ENCODE results near the gene UNC13B. TPM values are rescaled to one million over a fixed set of nuclear protein-coding genes. Genes with fewer than 3 reads are reported as not detected.

The UNC13B gene
- total and polyA plus RNA-seq, 9 of the 15 experiments (the other 6 are each of a cell fraction or from before 2014, with no cell fraction given) = 2.4 to 11.5 (median 8.6) TPM

GRCh38 chr9:35161713-35162604 lies at the start of gene UNC13B (continued):
- TF ChIP-seq JUND (IDR thresholded peaks at IDR 0.05; ENCODE audit: borderline replicate concordance, low read depth, low read length) = no peak
- no peak for TF ChIP-seq JUND (tag; IDR thresholded peaks at IDR 0.05; ENCODE audit: borderline replicate concordance, low read depth, low read length)
- peak in 1 of 2 experiments; percentile 52; a peak in 1 of 4 replicates for TF ChIP-seq NONO (IDR thresholded peaks at IDR 0.05; ENCODE audit: low read depth in 2 of 2, low read length in 1 of 2)
- TF ChIP-seq KDM2B (CRISPR knock-in tag; IDR thresholded peaks at IDR 0.05) = peak; percentile 85
- no peak for TF ChIP-seq YBX1 (IDR thresholded peaks at IDR 0.05)
- TF ChIP-seq TEAD1 (CRISPR knock-in tag; IDR thresholded peaks at IDR 0.05) = peak in 1 of 2 experiments; percentile 32; a peak in 1 of 4 replicates
- TF ChIP-seq ZNF639 (CRISPR knock-in tag; conservative IDR thresholded peaks at IDR 0.05 in 1 of 2, IDR thresholded peaks at IDR 0.05 in 1 of 2) = peak in 1 of 2 experiments; percentile 53; a peak in 1 of 4 replicates
- no peak for TF ChIP-seq CREB5 (CRISPR knock-in tag; IDR thresholded peaks at IDR 0.05)
- no peak for TF ChIP-seq ASH1L (IDR thresholded peaks at IDR 0.05; ENCODE audit: borderline replicate concordance, low read depth, partially characterized antibody)
- TF ChIP-seq NCOA1 (IDR thresholded peaks at IDR 0.05; ENCODE audit: low read depth) = no peak
- TF ChIP-seq NCOA4 (IDR thresholded peaks at IDR 0.05; ENCODE audit: partially characterized antibody) = no peak
- no peak for TF ChIP-seq ARID3B (CRISPR knock-in tag; IDR thresholded peaks at IDR 0.05; ENCODE audit: borderline replicate concordance)
- TF ChIP-seq ATF7 (IDR thresholded peaks at IDR 0.05) = peak; percentile 61; the same call in 1 of the 2 replicates
- no peak for TF ChIP-seq POU5F1 (IDR thresholded peaks at IDR 0.05; ENCODE audit: borderline replicate concordance, low read depth, low read length, partially characterized antibody)
- TF ChIP-seq MAFK (IDR thresholded peaks at IDR 0.05; ENCODE audit: low read length) = no peak
- no peak for TF ChIP-seq LEF1 (IDR thresholded peaks at IDR 0.05)
- no peak for TF ChIP-seq ZNF217 (CRISPR knock-in tag; IDR thresholded peaks at IDR 0.05)
- TF ChIP-seq PHTF2 (CRISPR knock-in tag; IDR thresholded peaks at IDR 0.05) = no peak
- no peak for TF ChIP-seq E2F8 (IDR thresholded peaks at IDR 0.05; ENCODE audit: low read depth, partially characterized antibody)
- no peak for TF ChIP-seq KLF16 (IDR thresholded peaks at IDR 0.05)
